Measurements from ENCODE around the gene DNAH10.
"Not testable (repeated sequence)": the region's sequence is repeated elsewhere in the genome, so short reads cannot be mapped to it uniquely, and the experiment has no call there.

The DNAH10 gene

GRCh38 chr12:123782997-123783792, 21.1 kb downstream of the DNAH10 start:
- Histone ChIP-seq H3K27me3 (ENCODE audit: low read length) (no peaks in the 10 kb centered on the region), H3K9ac (ENCODE audit: low read length) (no peak overlapping the region), H3K79me2 (ENCODE audit: insufficient read depth, low read length) (no peaks in the 10 kb centered on the region), H3K36me3 (ENCODE audit: low read length) (no peaks in the 10 kb centered on the region), H3K4me2 (ENCODE audit: low read depth, low read length, poor library complexity, severe bottlenecking) (no peak overlapping the region), H3K4me3 (ENCODE audit: insufficient read depth, low read length, poor library complexity, severe bottlenecking) (no peak overlapping the region), H3F3A (ENCODE audit: insufficient read depth) (no peaks in the 10 kb centered on the region), H3K9me3 (ENCODE audit: insufficient read depth, low read length) (no peaks in the 10 kb centered on the region), H4K20me1 (ENCODE audit: low read depth, low read length) (no peaks in the 10 kb centered on the region), H3K27ac (ENCODE audit: low read depth, low read length) (no peak overlapping the region), H2AFZ (ENCODE audit: low read depth, low read length, severe bottlenecking) (no peak overlapping the region), H3K9me2 (replicated peaks; ENCODE audit: insufficient read depth, low read length) (no peaks in the 10 kb centered on the region)
- TF ChIP-seq CTCF (IDR thresholded peaks at IDR 0.05; ENCODE audit: insufficient read depth, low read length, poor library complexity, severe bottlenecking): no peak
- TF ChIP-seq EZH2phosphoT487 (conservative IDR thresholded peaks at IDR 0.05; ENCODE audit: low read length): no peak

GRCh38 chr12:123787466-123787865, 25.4 kb downstream of the DNAH10 start:
- no peaks in the 10 kb centered on the region for H3K9me3 ChIP-seq (ENCODE audit: insufficient read depth, low read length)

GRCh38 chr12:123788541-123788940, 26.4 kb downstream of the DNAH10 start:
- Histone ChIP-seq H3K27ac (ENCODE audit: low read depth, low read length) (no peak overlapping the region), H3K4me3 (ENCODE audit: insufficient read depth, low read length, poor library complexity, severe bottlenecking) (no peak overlapping the region), H3K9me2 (replicated peaks; ENCODE audit: insufficient read depth, low read length) (no peaks in the 10 kb centered on the region), H3F3A (ENCODE audit: insufficient read depth) (no peaks in the 10 kb centered on the region), H3K27me3 (ENCODE audit: low read length) (no peaks in the 10 kb centered on the region), H3K9me3 (ENCODE audit: insufficient read depth, low read length) (no peaks in the 10 kb centered on the region), H3K9ac (ENCODE audit: low read length) (no peak overlapping the region), H2AFZ (ENCODE audit: low read depth, low read length, severe bottlenecking) (no peak overlapping the region), H4K20me1 (ENCODE audit: low read depth, low read length) (no peaks in the 10 kb centered on the region), H3K36me3 (ENCODE audit: low read length) (no peaks in the 10 kb centered on the region), H3K79me2 (ENCODE audit: insufficient read depth, low read length) (no peaks in the 10 kb centered on the region), H3K4me2 (ENCODE audit: low read depth, low read length, poor library complexity, severe bottlenecking) (no peak overlapping the region)
- TF ChIP-seq EZH2phosphoT487 (conservative IDR thresholded peaks at IDR 0.05; ENCODE audit: low read length) (no peak), CTCF (IDR thresholded peaks at IDR 0.05; ENCODE audit: insufficient read depth, low read length, poor library complexity, severe bottlenecking) (no peak)

More at GRCh38 chr12:123787466-123787865, 25.4 kb downstream of the DNAH10 start:
- TF ChIP-seq CTCF (IDR thresholded peaks at IDR 0.05; ENCODE audit: insufficient read depth, low read length, poor library complexity, severe bottlenecking): no peak
- TF ChIP-seq EZH2phosphoT487 (conservative IDR thresholded peaks at IDR 0.05; ENCODE audit: low read length): no peak
- no peak overlapping the region for H2AFZ ChIP-seq (ENCODE audit: low read depth, low read length, severe bottlenecking)
- no peaks in the 10 kb centered on the region for H4K20me1 ChIP-seq (ENCODE audit: low read depth, low read length)
- H3K36me3 ChIP-seq (ENCODE audit: low read length): no peaks in the 10 kb centered on the region
- H3F3A ChIP-seq (ENCODE audit: insufficient read depth): no peaks in the 10 kb centered on the region
- no peak overlapping the region for H3K4me3 ChIP-seq (ENCODE audit: insufficient read depth, low read length, poor library complexity, severe bottlenecking)
- no peaks in the 10 kb centered on the region for H3K9me2 ChIP-seq (replicated peaks; ENCODE audit: insufficient read depth, low read length)
- H3K9ac ChIP-seq (ENCODE audit: low read length): no peak overlapping the region
- no peaks in the 10 kb centered on the region for H3K79me2 ChIP-seq (ENCODE audit: insufficient read depth, low read length)
- no peak overlapping the region for H3K27ac ChIP-seq (ENCODE audit: low read depth, low read length)
- H3K4me2 ChIP-seq (ENCODE audit: low read depth, low read length, poor library complexity, severe bottlenecking): no peak overlapping the region
- H3K27me3 ChIP-seq (ENCODE audit: low read length): no peaks in the 10 kb centered on the region

GRCh38 chr12:123789422-123789821, 27.3 kb downstream of the DNAH10 start:
- H3K27me3 ChIP-seq (ENCODE audit: low read length); H3K79me2 ChIP-seq (ENCODE audit: insufficient read depth, low read length); H3K9me3 ChIP-seq (ENCODE audit: insufficient read depth, low read length); H3K27ac ChIP-seq (ENCODE audit: low read depth, low read length); H4K20me1 ChIP-seq (ENCODE audit: low read depth, low read length); H2AFZ ChIP-seq (ENCODE audit: low read depth, low read length, severe bottlenecking); H3F3A ChIP-seq (ENCODE audit: insufficient read depth); H3K4me2 ChIP-seq (ENCODE audit: low read depth, low read length, poor library complexity, severe bottlenecking); H3K4me3 ChIP-seq (ENCODE audit: insufficient read depth, low read length, poor library complexity, severe bottlenecking); H3K36me3 ChIP-seq (ENCODE audit: low read length); H3K9ac ChIP-seq (ENCODE audit: low read length); H3K9me2 ChIP-seq (replicated peaks; ENCODE audit: insufficient read depth, low read length): not testable (repeated sequence)

All from SU-DHL-6 (cell line).